ENCODE measurements around the gene MTHFD1L.

MTHFD1L gene

GRCh38 chr6:151052021-151052646, 186.6 kb downstream of the MTHFD1L start:
- Histone ChIP-seq H3K9me3 (ENCODE audit: control insufficient read depth, insufficient read depth, low read length) (no peaks in the 10 kb centered on the region), H3F3A (ENCODE audit: control insufficient read depth, insufficient read depth) (no peaks in the 10 kb centered on the region), H3K4me3 (ENCODE audit: low read length) (no peak overlapping the region), H3K36me3 (ENCODE audit: control insufficient read depth, low read length) (peaks cover 37% of the 10 kb centered on the region), H3K27ac (ENCODE audit: low read depth, low read length) (no peak overlapping the region), H3K9me2 (replicated peaks; ENCODE audit: control insufficient read depth, low read length) (no peaks in the 10 kb centered on the region), H3K4me1 (ENCODE audit: control insufficient read depth, low read length) (no peaks in the 10 kb centered on the region), H3K4me2 (ENCODE audit: low read length) (no peak overlapping the region), H3K27me3 (ENCODE audit: control insufficient read depth, low read length) (no peaks in the 10 kb centered on the region), H3K79me2 (ENCODE audit: control insufficient read depth, low read length) (no peaks in the 10 kb centered on the region), H4K20me1 (ENCODE audit: control insufficient read depth, insufficient read depth, low read depth, low read length) (no peaks in the 10 kb centered on the region)
- TF ChIP-seq, protein P1, sequence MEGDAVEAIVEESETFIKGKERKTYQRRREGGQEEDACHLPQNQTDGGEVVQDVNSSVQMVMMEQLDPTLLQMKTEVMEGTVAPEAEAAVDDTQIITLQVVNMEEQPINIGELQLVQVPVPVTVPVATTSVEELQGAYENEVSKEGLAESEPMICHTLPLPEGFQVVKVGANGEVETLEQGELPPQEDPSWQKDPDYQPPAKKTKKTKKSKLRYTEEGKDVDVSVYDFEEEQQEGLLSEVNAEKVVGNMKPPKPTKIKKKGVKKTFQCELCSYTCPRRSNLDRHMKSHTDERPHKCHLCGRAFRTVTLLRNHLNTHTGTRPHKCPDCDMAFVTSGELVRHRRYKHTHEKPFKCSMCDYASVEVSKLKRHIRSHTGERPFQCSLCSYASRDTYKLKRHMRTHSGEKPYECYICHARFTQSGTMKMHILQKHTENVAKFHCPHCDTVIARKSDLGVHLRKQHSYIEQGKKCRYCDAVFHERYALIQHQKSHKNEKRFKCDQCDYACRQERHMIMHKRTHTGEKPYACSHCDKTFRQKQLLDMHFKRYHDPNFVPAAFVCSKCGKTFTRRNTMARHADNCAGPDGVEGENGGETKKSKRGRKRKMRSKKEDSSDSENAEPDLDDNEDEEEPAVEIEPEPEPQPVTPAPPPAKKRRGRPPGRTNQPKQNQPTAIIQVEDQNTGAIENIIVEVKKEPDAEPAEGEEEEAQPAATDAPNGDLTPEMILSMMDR (IDR thresholded peaks at IDR 0.05; ENCODE audit: low read depth, low read length, poor library complexity, severe bottlenecking) = no peak
- no peak for TF ChIP-seq EZH2phosphoT487 (IDR thresholded peaks at IDR 0.05; ENCODE audit: borderline replicate concordance, low read length)

DNA sequence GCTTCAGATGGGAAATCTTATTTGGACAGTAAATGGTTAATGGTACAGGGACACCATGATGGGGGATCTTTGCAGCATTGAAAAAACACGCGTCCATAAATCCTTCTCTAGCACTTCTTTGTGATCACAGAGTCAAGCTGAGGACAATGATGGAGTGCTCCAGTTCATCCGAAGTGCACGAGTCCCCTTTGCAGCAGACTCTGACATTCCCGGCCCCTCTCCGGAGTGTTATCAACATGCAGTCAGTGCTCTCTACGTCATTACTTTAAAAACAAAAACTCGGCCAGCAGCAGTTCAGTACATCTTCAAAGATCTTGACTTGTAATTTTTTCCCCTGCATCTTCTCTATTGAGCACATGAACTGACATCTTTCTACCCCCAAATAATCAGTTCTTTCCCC, 188.8 kb downstream of the MTHFD1L start:
- Histone ChIP-seq H3K36me3 (ENCODE audit: control insufficient read depth, low read length) (peaks cover 33% of the 10 kb centered on the region), H3K9me3 (ENCODE audit: control insufficient read depth, insufficient read depth, low read length) (no peaks in the 10 kb centered on the region), H3K4me3 (ENCODE audit: low read length) (no peak overlapping the region), H3K4me2 (ENCODE audit: low read length) (no peak overlapping the region), H3F3A (ENCODE audit: control insufficient read depth, insufficient read depth) (no peaks in the 10 kb centered on the region), H3K27ac (ENCODE audit: low read depth, low read length) (no peak overlapping the region), H3K79me2 (ENCODE audit: control insufficient read depth, low read length) (no peaks in the 10 kb centered on the region), H3K27me3 (ENCODE audit: control insufficient read depth, low read length) (no peaks in the 10 kb centered on the region), H3K9me2 (replicated peaks; ENCODE audit: control insufficient read depth, low read length) (no peaks in the 10 kb centered on the region), H4K20me1 (ENCODE audit: control insufficient read depth, insufficient read depth, low read depth, low read length) (no peaks in the 10 kb centered on the region), H3K4me1 (ENCODE audit: control insufficient read depth, low read length) (no peaks in the 10 kb centered on the region)
- TF ChIP-seq, protein P1 (IDR thresholded peaks at IDR 0.05; ENCODE audit: low read depth, low read length, poor library complexity, severe bottlenecking) = no peak
- TF ChIP-seq EZH2phosphoT487 (IDR thresholded peaks at IDR 0.05; ENCODE audit: borderline replicate concordance, low read length) = no peak

- H3K4me3 ChIP-seq (ENCODE audit: low read length) = no peak overlapping the region
- H3K36me3 ChIP-seq (ENCODE audit: control insufficient read depth, low read length) = peaks cover 23% of the 10 kb centered on the region
- H3K4me1 ChIP-seq (ENCODE audit: control insufficient read depth, low read length) = no peaks in the 10 kb centered on the region
- H4K20me1 ChIP-seq (ENCODE audit: control insufficient read depth, insufficient read depth, low read depth, low read length) = no peaks in the 10 kb centered on the region
- no peaks in the 10 kb centered on the region for H3K9me3 ChIP-seq (ENCODE audit: control insufficient read depth, insufficient read depth, low read length)
- H3K27me3 ChIP-seq (ENCODE audit: control insufficient read depth, low read length) = no peaks in the 10 kb centered on the region
- H3K79me2 ChIP-seq (ENCODE audit: control insufficient read depth, low read length) = no peaks in the 10 kb centered on the region
- no peaks in the 10 kb centered on the region for H3K9me2 ChIP-seq (replicated peaks; ENCODE audit: control insufficient read depth, low read length)
- no peak overlapping the region for H3K27ac ChIP-seq (ENCODE audit: low read depth, low read length)
- no peak overlapping the region for H3K4me2 ChIP-seq (ENCODE audit: low read length)
- no peaks in the 10 kb centered on the region for H3F3A ChIP-seq (ENCODE audit: control insufficient read depth, insufficient read depth)
- TF ChIP-seq EZH2phosphoT487 (IDR thresholded peaks at IDR 0.05; ENCODE audit: borderline replicate concordance, low read length) = no peak
- TF ChIP-seq, protein P1 (IDR thresholded peaks at IDR 0.05; ENCODE audit: low read depth, low read length, poor library complexity, severe bottlenecking) = no peak
These were observed 190.9 kb downstream of the MTHFD1L start for GRCh38 chr6:151056230-151056907.

All from DOHH2 (cell line).